NOMO-1 treated with DMSO at 0.1 percent for 48 hours (cell line): ENCODE measurements around the gene ADIPOR2.

Experiments
- DNase-seq: peaks from one replicate; lab custom pipeline; 2025; ENCODE audit not compliant: unreplicated experiment; lab: John Stamatoyannopoulos, UW

The ADIPOR2 gene

GRCh38 chr12:1826867-1827705, 136.2 kb downstream of the ADIPOR2 start:
- DNase-seq = no peak

GRCh38 chr12:1827826-1828805, 137.2 kb downstream of the ADIPOR2 start:
- no peak for DNase-seq

GRCh38 chr12:1828856-1829255, 138.0 kb downstream of the ADIPOR2 start:
- DNase-seq = no peak

GRCh38 chr12:1829306-1829900, 138.5 kb downstream of the ADIPOR2 start:
- DNase-seq = no peak

GRCh38 chr12:1830401-1830845, 139.6 kb downstream of the ADIPOR2 start:
- no peak for DNase-seq

- DNase-seq = no peak
Measured at GRCh38 chr12:1830981-1831963, 140.4 kb downstream of the ADIPOR2 start.

GRCh38 chr12:1832801-1833595, 142.1 kb downstream of the ADIPOR2 start:
- DNase-seq = no peak

GRCh38 chr12:1833596-1834028, 142.7 kb downstream of the ADIPOR2 start:
- DNase-seq = no peak

- DNase-seq = no peak
Measured at GRCh38 chr12:1834186-1834925, 143.5 kb downstream of the ADIPOR2 start.

- no peak for DNase-seq
Measured at GRCh38 chr12:1835211-1836131, 144.6 kb downstream of the ADIPOR2 start.

GRCh38 chr12:1836241-1836803, 145.5 kb downstream of the ADIPOR2 start:
- no peak for DNase-seq

- no peak for DNase-seq
Measured at GRCh38 chr12:1836854-1837421, 146.1 kb downstream of the ADIPOR2 start.

- DNase-seq = no peak
Measured at GRCh38 chr12:1837541-1838204, 146.8 kb downstream of the ADIPOR2 start.
